ENCODE results near the gene SRGN.
"Not testable (repeated sequence)": the region's sequence is repeated elsewhere in the genome, so short reads cannot be mapped to it uniquely, and the experiment has no call there.

SRGN gene

DNA sequence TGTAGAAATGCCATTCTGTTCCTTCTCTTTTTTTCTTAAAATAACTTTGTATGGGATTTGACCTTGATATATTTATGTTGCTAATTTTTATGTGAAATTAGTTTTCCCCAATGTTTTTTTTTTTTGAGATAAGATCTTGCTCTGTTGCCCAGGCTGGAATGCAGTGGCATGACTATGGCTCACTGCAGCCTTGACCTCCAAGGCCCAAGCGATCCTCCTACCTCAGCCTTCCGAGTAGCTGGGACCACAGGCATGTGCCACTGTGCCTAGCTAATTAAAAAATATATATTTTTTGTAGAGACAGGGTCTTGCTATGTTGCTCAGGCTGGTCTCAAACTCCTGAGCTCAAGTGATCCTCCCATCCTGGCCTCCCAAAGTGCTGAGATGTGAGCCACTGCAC, 52.1 kb downstream of the SRGN start:
- Mint-ChIP-seq H3K4me3 (no peak overlapping the region), H3K4me1 (peaks cover 12% of the 10 kb centered on the region), H3K27me3 (no peaks in the 10 kb centered on the region), H3K27ac (peak overlapping the region in 1 of 2 donors; percentile 59), H3K9me3 (no peaks in the 10 kb centered on the region)
- ATAC-seq (no peak), DNase-seq (no peak)

DNA sequence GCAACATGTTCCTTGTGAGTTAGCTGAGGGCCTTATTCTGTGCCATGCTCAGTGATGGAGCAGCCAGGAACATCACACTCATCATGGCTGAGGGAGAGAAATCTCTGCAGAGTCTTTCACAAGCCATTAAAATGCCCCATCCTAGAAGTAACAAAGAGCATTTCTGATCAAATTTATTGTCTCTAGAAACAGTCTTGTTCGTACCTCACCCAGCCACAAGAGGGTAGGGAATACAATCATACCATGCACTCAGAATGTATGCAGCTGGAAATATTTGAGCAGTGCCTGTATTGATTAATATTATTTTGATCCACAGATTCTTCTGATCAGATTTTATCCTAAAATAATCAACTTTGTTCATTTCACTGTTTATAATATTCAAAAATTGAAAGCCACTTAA, 53.4 kb downstream of the SRGN start:
- DNase-seq (no peak), ATAC-seq (no peak)
- no peak overlapping the region for H3K27ac Mint-ChIP-seq
- H3K9me3 Mint-ChIP-seq = no peaks in the 10 kb centered on the region
- H3K4me1 Mint-ChIP-seq = peaks cover 16% of the 10 kb centered on the region
- no peak overlapping the region for H3K4me3 Mint-ChIP-seq
- H3K27me3 Mint-ChIP-seq = no peaks in the 10 kb centered on the region

DNA sequence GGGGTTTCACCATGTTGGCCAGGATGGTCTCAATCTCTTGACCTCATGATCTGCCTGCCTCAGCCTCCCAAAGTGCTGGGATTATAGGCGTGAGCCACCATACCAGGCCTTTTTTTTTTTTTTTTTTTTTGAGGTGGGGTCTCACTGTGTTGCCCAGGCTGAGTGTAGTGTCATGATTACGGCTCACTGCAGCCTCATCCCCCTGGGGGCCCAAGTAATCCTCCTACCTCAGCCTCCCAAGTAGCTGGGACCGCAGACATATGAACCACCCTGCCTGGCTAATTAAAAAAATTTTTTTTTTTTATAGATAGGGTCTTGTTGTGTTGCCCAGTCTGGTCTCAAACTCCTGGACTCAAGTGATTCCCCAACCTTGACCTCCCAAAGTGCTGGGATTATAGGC, 54.2 kb downstream of the SRGN start:
- not testable (repeated sequence) for ATAC-seq, DNase-seq, H3K27ac Mint-ChIP-seq, H3K4me3 Mint-ChIP-seq, H3K9me3 Mint-ChIP-seq, H3K27me3 Mint-ChIP-seq
- peaks cover 24% of the 10 kb centered on the region for H3K4me1 Mint-ChIP-seq

DNA sequence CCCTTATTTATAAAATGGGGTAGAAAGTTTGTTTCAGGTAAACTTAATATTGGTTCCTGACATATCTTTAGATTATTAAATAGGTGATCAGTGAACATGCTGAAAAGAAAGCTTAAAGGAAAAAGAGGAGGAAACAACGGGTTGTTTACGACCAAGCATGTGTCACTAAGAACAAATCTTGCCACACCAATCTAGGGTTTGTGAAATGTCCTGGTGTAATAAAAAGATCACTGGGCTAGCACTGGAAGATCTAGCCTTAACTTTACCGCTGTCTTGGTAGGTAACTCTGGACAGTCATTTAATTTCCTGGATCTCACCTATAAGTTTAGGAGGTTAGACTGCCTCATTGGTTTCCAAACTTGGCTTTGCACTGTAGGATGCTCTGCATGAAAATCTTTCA, 55.1 kb downstream of the SRGN start:
- no peak for ATAC-seq

DNA sequence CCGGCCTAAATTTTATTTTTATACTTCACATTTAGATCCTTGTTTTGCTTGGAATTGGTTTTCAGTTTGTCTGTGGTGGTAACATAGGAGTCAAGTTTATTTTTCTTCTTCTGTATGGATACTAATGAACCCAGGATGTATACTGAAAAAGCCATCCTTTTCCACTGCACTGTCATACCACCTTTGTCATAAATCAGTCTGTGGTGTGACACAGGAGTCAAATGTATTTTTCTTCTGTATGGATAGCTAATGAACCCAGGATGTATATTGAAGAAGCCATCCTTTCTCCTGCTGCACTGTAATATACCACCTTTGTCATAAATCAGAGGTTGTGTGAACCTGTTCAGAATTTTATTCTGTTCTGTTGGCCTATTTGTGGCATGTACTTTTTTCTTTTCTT, 57.4 kb downstream of the SRGN start:
- Mint-ChIP-seq H3K27ac (peak overlapping the region in 1 of 2 donors; percentile 12), H3K27me3 (no peaks in the 10 kb centered on the region), H3K4me1 (peaks cover 34% of the 10 kb centered on the region), H3K9me3 (no peaks in the 10 kb centered on the region), H3K4me3 (no peak overlapping the region)
- ATAC-seq (no peak), DNase-seq (no peak)

More for the DNA sequence above, 55.1 kb downstream of the SRGN start:
- H3K27me3 Mint-ChIP-seq = no peaks in the 10 kb centered on the region
- H3K27ac Mint-ChIP-seq = no peak overlapping the region
- H3K4me1 Mint-ChIP-seq = peaks cover 28% of the 10 kb centered on the region
- no peaks in the 10 kb centered on the region for H3K9me3 Mint-ChIP-seq
- DNase-seq = no peak
- H3K4me3 Mint-ChIP-seq = no peak overlapping the region

DNA sequence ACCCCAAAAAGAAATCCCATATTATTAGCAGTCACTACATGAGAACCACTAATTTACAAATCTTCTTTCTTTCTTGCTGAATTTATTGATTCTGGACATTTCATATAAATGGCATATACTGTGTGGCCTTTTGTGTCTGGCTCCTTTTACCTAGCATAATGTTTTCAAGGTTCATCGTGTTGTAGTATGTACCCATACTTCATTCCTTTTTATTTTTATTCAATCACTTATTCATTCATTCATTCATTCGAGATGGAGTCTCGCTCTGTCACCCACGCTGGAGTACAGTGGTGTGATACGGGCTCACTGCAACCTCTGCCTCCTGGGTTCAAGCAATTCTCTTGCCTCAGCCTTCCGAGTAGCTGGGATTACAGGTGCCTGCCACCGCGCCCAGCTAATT, 58.0 kb downstream of the SRGN start:
- Mint-ChIP-seq H3K4me1 (peaks cover 39% of the 10 kb centered on the region), H3K9me3 (no peaks in the 10 kb centered on the region), H3K27me3 (no peaks in the 10 kb centered on the region), H3K4me3 (no peak overlapping the region), H3K27ac (peak overlapping the region in 1 of 2 donors; percentile 12)
- ATAC-seq (no peak), DNase-seq (no peak)

DNA sequence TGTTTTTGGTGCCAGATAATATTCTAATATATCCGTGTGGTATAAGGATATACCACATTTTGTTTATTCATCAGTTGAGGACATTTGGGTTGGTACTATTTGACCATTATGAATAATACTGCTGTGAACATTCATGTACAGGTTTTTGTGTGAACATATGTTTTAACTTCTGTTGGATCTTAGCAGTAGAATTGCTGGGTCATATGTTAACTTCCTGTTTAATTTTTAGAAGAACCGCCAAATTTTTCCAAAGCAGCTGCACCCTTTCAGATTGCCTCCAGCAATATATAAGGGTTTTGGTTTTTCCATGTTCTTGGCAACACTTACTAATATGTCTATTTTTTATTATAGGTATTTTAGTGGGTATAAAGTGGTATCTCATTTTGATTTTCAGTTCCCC, 58.9 kb downstream of the SRGN start:
- Mint-ChIP-seq H3K4me1 (peaks cover 41% of the 10 kb centered on the region), H3K27ac (no peak overlapping the region), H3K27me3 (no peaks in the 10 kb centered on the region), H3K9me3 (no peaks in the 10 kb centered on the region), H3K4me3 (no peak overlapping the region)
- DNase-seq (no peak), ATAC-seq (no peak)

DNA sequence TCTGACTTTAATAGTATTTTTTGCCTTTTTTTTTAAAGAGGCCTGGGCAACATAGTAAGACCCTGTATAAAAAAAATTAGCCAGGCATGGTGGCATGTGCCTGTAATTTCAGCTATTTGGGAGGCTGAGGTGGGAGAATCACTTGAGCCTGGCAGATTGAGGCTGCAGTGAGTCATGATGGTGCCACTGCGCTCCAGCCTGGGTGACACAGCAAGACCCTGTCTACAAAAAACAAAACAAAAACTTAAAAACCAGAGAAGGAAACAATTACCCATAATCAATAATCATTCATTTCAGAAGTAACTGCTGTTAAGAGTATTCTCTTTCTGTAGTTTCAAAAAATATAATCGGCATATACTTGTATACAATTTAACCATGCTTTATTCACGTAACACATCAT, 64.1 kb downstream of the SRGN start:
- ATAC-seq (no peak), DNase-seq (no peak)
- Mint-ChIP-seq H3K27me3 (no peaks in the 10 kb centered on the region), H3K9me3 (no peaks in the 10 kb centered on the region), H3K4me1 (peaks cover 18% of the 10 kb centered on the region), H3K4me3 (no peak overlapping the region), H3K27ac (no peak overlapping the region)

DNA sequence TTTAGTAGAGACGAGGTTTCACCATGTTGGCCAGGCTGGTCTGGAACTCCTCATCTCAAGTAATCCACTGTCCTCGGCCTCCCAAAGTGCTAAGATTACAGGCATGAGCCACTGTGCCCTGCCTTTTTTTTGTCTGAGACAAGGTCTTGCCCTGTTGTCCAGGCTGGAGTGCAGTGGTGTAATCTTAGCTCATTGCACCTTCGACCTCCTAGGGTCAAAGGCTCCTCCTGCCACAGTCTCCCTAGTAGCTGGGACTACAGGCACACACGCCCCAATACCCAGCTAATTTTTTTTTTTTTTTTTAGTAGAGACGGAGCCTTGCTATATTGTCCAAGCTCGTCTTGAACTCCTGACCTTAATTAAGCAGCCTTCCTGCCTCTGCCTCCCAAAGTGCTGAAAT, 65.3 kb downstream of the SRGN start:
- DNase-seq = no peak
- Mint-ChIP-seq H3K27ac (no peak overlapping the region), H3K9me3 (no peaks in the 10 kb centered on the region), H3K4me3 (no peak overlapping the region), H3K4me1 (peaks cover 14% of the 10 kb centered on the region), H3K27me3 (no peaks in the 10 kb centered on the region)
- no peak for ATAC-seq
